DMS 273 treated with DMSO at 0.1 percent for 48 hours (cell line): ENCODE data around the gene MGME1.

Source experiments
- DNase-seq: peaks from one replicate; lab custom pipeline; 2025; lab: John Stamatoyannopoulos, UW

MGME1 gene

DNA sequence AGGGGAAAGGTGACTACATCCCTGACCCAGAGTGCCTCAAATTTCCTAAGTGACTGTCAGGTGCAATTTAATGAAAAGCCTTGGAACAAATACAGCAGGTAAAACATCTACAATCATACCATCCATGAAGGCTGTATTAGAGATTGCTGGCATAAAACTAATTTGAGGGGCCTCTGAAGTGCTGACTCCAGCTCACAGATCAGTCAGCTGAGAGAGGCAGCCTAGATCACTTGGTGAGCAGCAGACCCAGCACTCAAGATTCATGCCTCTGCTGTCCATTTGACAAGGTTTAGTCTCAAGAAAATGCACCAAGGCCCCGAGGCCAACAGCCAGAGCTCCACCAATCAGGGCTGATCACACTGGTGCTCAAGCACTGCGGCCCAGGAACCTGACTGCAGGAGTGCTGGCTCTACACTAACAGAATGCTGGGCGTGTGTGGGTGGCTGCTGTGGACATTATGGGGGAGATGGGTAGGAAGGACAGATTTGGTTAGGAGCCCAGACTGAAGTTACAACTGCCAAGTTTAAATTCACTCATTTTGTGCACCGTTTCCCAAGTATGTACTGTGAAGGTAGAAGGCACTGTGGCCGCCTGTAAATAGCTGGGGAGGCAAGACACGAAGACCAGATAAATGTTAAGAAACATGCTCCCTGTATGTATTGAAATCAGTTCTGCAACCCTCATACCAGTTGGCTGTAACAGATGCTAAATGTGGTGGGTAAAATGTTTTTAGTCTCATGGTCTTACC lies 28.4 kb upstream of the MGME1 start:
- DNase-seq = no peak

DNA sequence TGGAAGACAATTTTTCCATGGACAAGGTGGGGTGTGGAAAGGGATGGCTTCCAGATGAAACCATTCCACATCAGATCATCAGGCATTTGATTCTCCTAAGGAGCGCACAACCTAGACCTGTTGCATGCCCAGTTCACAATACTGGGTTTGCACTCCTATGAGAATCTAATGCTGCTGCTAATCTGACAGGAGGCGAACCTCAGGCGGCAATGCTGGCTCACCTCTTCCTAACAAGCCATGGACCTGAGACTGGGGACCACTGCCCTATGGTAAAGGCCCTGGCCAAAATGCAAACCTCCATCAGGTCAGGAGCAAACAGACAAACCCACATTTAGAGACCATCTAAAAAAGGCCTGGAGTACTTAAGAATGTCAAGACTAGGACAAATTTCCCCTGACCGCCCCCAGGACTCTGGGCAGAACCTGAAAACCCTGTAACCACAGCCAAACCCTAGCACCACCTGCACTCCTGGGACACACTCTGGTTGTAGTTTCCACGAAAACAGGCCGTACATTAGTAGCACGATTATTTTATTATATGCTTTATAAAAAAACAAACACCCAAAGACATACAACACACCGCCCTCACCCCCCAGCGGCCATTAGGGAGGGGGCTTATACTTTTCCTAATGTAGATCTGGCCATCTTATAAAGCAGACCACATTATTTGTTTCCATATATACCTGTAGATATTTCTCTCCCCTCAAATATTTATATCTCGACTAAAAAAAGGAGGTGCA lies 27.6 kb upstream of the MGME1 start:
- DNase-seq = no peak

DNA sequence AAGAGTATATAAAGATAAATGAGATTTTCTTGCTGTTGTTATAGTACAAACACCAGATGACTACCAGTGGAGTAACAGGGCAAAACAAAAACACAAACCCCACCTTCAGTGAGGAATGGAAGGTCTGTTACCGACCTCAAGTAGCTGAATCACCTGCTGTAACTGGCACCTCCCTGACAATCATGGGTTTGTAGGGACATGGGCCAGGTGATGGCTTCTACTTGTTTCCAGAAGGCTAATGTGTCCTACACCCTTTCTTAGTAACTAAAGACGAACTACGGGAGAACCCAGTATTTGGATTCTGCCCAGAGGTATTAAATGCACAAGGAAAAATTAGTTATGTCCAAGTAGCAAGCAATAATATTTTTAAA lies 27.0 kb upstream of the MGME1 start:
- no peak for DNase-seq

DNA sequence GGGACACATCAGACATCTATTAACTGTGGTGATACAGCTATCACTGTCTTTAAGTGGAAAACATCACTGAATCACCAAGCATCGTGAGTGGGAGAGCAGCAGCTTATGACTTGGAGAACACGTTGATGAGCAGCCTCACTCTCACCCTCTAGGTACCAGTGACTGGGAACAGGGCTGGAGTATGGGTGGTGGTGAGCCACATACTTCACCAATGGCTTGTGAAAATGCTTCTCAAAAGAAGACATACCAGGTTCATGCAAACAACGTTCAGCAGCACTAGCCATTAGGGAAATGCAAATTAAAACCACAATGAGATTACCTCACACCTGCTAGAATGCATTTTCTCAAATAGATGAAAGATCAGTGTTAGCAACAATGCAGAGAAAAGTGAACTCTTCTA lies 25.5 kb upstream of the MGME1 start:
- DNase-seq = no peak

DNA sequence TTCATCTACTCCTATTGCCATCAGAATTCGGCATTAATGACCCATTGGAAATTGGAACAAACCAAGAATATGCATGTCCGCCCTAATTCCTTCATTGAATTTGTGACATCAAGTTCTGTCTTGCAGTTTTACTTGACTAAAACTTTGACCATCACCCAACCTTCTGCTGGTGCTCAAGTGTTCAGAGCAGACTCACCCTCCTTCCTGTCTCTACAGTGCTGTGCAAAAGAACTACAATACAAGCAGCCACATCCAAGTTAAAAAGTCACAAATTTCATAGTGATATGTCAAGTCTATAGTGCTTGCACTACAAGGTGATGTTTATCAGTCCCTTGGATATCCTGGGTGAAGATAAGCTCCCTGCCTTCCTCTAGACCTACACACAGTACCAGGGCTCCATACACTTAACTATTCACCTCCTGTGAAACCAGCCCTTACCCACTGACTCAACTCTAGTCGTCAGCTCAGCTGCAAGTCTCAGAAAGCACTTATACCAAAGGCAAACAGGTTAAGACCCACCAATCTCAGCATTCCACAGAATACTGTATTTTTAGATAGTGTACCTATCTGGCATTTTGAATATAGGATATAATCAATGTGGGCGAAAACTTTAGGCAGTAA lies 23.9 kb upstream of the MGME1 start:
- no peak for DNase-seq

DNA sequence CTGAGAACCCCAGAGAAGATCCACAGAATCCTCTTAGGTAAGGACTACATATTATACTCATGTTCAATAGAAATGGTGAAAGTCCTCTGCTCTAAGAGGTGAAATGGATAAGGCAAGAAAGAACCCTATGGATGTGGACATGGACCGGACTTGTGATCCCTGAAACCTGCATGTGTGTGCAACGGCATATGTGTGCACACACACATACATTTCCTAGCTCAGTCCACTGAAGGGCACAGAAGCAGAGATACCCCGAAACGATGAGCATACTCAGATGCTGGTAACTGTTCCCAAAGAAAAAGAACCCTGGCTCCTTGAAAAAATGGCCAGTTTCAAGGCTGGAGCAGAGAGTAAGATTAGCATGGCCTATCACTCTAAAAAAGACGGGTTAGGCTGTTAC lies 22.8 kb upstream of the MGME1 start:
- no peak for DNase-seq

DNA sequence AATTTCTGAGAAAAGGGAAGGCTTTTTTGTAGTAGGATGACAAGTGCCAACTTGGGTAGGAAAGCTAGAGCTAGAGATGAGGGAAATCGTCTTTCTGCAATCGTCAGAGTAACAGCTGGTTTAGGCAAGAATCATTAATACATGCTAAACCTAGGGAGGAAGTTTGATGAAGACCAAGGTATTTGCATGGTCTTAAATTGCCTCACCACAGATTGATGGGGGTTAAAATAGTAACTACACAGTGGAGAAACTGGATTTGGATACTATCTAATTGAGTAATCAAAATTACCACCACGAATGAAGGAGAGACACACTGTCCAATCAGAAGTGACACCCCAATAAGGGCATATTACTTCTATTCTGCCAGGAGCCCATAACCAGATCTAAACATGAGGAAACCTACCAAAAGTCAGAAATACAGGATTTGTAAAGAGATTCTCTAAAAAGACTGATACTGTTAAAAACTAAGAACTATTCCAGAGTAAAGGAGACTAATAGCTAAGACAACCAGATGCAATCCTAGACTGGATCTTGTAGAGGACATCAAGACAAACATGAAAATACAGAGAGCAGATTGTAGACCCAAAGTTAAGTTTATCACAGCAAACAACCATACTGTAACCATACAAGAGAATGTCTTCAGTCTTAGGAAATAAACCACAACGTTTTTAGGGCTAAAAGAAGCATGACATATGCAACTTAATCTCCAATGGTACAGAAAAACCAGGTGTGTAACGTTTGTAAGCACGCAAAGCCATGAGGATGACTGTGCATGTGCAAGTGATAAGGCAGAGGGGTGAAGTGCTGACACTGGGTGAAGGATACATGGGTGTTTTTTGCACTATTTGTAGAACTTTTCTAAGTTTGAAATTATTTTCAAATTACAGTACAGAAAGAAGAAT lies 22.0 kb upstream of the MGME1 start:
- DNase-seq = no peak

DNA sequence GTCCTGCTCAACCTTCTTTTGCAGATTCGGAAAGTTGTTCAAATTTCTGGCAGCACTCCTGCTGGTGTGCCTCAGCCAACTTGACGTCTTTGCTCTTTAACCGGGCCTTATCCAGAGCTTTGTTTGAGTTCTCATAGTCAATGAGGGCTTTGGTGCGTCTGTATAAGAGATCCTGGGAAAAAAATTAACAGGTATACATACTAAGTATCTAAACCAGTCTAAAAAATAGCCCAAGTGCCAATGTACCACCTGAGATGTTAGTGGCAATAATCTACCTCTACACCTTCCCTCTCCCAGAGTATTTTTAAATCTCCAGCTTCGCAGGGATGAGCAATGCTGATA lies 21.4 kb upstream of the MGME1 start:
- no peak for DNase-seq

DNA sequence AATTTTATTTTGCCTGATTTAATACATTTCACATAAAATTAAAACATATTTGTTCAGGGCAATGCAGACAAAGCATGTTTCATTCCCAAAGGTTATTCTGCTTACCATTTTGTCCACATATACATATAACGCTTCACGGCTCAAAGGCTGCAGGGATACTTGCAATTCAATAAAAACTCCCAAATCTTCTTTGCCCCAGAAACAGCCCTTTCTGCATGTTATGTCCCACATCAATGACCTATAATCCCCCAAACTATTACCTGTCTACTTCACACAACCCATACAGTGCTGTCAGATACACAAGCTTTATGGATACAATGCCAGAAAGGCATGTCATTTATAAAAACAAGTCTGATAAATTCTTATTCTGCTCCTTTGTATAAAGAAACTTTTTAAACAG lies 20.4 kb upstream of the MGME1 start:
- DNase-seq = no peak

DNA sequence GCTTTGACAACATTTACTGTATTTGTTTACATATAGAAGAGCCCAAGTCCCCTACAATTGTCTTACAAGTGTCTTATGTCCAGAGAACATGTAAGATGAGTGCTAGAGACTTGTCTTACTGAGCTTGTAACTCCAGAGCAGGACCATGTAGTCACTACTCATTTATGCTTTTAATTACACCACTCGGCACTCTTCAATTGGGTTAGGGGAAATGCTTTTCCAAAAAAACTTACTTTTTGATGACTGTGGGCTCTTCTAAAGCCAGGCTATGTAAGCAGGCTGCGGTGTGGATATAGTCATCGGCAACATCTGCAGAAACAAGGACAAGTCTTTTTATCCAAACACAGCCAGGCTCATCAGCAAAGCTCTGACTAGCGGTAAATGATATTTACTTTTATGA lies 18.9 kb upstream of the MGME1 start:
- no peak for DNase-seq

DNA sequence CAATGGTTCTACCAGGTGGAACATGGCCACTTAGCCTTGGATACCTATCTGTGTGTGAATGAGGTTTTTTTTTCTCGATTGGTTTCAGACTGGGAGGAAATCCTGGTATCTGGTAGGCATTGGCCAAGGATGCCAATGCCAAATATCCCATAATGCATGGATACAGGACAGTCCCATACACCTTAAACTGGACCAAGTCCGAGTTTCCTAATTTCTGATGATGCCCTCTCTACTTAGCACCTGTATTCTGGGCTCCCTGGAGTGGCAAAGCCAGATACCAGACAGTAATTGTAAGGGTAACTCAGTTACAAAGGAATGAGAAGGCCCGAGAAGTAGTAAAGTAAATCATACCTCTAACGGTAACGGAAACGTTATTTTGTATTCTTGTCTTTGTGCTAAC lies 18.1 kb upstream of the MGME1 start:
- DNase-seq = no peak

DNA sequence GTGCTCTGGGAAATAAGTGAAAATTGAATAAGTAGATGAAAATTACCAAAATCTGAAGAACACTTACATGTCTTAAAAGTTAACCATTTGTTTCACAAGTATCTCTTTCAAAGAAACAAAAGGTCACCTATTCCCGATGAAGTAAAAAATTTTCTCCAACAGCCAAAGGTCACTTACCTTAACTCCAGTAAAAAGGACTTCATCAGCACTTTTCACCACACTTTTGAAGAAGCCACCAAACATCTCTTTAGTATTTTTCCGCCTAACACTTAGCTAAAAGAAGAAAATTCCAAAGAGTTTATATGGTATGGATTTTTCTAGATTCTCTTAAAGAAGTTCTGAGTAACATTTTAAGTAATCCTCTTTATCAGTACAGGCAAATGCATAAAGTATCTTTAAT lies 17.5 kb upstream of the MGME1 start:
- no peak for DNase-seq

DNA sequence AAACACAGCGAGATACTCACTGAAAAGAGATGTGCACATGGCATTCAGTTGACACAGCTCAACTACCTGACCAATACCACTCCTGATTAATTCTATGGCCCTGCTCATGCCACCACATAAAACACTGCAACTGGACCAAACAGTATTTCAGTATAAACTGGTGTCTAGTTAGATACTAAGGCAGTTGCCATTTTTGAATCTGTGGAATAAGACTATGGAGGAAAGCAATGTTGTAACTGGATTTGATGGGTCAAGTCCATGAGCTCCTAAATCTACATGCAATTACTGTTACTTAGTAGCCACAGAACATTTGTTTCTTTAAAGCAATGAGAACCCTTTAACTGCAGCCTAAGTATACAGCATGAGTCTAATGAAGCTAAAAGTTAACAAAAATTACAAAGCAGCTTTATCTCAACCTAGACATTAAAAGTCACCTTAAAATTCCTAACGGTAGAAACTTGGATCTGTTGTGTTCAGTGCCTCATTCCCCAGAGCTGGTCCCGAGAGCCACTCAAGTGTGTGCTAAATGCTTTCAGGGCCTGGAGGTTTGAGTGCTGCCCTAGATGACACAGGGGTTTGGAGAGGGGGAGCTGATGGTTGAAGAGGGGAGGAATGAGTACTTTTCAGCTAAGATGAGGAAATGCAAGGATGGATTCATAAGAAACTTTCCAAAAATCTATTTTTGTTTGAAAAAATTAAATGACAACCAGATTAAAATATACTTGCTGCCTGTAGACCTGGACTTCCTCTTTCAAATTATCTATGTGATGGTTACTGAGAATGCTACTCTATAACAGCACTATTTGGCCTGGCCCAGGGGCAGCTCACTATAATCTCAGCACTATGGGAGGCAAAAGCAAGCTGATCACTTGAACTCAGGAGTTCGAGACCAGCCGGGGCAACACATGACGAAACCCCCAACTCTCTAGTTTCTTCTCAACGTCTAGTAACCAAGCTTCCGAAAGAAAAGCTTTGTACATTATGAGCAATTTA lies 15.8 kb upstream of the MGME1 start:
- no peak for DNase-seq

DNA sequence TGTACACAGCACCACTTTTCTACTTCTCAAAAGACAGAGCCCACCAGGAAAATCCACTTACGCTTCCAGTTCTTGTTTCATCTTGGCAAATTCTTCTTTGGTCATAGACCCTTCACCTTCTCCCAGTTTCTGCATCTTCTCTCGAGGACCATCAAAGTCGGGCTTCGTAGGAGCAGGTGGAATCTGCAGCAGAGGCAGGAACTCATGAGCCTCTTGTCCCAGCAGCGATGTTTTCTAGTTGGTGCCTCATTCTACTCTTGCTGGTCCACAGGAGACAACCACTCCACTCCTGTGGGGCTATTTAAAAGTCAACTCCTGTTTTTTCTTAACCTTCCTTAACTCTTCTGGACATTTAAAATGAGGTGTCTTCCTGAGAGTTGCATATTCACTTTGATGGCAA lies 14.9 kb upstream of the MGME1 start:
- no peak for DNase-seq

DNA sequence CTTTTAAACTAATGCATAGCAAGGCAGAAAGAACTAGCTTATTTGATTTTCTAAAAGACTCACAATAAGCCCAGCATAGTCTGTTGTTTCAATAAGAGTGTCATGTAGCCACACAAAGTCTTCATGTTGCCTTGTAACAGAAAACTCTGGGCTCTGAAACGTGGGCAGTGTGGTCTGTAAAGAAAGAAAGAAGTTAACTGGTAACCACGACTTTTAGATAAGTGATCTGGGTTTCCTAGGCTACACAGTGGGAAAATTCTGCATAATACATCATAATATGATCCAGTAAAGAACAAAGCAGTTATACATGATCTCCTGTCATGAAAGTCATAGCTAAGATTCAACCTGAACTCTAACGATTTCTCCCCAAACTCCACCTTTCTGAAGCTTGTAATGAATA lies 13.5 kb upstream of the MGME1 start:
- no peak for DNase-seq

DNA sequence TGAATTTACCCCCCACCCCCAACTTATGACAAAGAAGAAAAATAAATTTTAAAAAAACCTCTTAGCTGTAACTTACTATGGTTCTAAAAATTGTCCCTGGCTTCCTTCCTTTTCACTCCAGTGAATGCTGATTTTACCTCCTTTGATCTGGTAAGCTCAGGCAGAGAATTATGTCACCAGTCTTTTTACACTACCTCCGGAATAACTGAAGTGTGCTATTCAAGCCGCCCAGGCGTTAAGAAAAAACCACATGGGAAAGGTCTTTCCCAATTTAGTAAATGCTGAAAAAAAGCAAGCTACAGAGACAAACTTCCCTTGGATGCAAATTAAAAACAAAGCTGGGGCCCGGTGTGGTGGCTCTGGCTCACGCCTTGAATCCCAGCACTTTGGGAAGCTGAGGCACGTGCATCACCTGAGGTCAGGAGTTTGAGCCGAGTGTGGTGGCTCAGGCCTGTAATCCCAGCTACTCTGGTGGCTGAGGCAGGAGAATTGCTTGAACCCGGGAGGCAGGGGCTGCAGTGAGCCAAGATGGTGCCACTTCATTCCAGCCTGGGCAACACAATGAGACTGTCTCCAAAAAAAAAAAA lies 12.6 kb upstream of the MGME1 start:
- DNase-seq = no peak

DNA sequence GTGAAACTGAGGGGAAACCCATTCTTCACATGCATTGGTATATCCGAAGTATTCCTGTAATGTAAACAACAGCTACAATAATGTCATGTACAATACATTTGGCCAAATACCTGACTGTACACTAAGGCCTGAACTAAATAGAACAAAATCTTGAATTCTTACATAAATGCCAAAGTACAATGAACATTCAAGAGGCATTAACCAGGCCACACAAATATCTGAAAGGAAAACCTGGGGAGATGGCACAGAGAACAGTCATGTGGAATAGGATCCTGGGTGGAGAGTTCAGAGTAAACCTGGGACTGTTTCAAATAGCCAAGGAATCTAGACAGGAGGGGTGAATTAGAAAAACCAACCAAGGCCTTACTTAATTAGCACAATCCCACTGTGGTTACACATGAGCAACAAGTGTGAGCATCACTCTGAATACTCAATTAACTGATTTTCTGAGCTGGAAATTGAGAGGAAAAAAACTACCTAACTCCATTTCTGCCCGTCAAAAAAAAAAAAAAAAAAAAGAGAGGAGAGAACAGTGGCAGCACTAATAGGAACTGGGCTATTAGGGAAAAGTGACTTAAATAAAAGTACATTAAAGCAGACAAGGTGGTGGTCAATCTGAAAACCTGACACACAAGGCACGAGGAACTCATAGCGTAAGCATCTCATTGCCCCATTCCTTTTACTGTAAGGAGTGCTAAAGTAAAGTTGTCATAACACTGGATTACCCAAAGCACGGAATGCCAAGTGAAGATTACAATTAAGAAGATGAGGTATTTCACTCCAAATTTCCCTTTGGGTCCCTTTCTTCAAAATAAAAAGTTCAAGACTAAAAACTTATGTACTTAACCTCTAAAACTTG lies 11.1 kb upstream of the MGME1 start:
- DNase-seq = no peak

DNA sequence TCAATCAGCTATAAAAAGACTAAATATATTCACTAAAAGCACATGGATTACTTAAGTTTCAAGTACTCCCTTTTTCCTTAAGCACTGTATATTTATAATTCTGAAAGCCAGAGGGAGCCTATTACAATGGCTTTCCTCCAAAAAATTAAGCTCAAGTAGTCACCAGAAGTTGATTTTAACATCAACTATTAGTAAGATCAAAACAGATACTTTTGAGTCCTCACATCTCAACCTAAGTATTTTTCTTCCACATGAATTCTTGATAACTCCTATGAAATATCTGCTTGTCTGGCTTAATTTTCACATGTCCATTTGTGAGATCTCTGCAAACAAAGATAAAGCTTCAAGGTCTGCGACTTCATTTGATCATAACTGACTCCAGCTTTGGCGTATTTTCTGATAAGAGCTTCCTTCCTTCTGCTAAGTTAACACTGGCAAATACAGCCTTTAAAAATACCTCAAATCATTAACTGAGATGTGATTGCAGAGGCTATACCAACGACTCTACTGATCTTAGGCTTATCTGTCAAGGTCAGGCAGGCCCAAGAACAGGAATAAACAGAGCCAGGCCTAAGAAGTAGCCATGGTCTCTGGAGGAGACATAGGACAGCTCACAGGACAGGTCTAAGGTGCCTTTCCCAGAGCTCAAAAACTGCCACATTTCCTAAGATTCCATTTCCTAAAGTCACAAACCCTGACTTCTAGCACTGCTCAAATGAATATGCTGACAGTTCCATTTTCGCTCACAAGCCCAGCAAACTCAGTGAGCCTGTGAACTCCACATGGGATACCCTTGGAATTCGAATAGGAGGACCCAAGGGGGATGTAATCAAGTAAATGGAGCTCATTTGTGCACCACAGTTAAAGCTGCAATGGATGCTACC lies 10.2 kb upstream of the MGME1 start:
- no peak for DNase-seq

DNA sequence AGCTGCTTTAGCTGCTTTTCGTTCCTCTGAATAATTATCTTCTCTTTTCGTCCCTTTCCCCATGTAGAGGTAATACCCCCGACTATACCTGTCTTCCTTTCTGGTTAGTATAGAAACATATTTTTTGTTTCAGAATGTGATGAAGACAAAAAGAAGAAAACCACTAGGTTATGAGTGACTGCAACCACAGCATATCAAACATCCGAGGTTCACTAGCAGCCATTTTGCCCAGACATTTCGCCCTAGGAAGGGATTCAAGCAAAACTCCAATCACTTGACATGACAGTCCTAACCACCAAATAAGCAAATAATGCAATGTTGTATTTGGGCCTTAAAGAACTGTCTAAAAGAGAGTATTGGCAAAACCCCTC lies 9.6 kb upstream of the MGME1 start:
- no peak for DNase-seq
